PC-9 (cell line): ENCODE measurements around the gene TMEM80. TPM values are rescaled to one million over a fixed set of nuclear protein-coding genes. Genes with fewer than 3 reads are reported as not detected.

Experiments used
- BruUV-seq: library from RNA; stranded (reverse); fragments of 400-500 nt; replicated peaks from 2 replicates; lab custom pipeline; 2021; lab: Mats Ljungman, UMichigan
- CTCF ChIA-PET: fragments of 300-600 bp; sonication (Branson Sonifier 250); formaldehyde crosslinking; loops from one replicate; lab custom pipeline; 2022; ENCODE audit warnings: antibody characterized with exemption; lab: Charles Lee
- POLR2A ChIA-PET: fragments of 300-600 bp; sonication (Branson Sonifier 250); formaldehyde crosslinking; loops from one replicate; lab custom pipeline; 2022; ENCODE audit warnings: antibody characterized with exemption; ENCODE audit not compliant: unreplicated experiment; lab: Charles Lee
- DNase-seq, 2 experiments: peaks; one replicate each; pipeline versions ENCODE4 v3.0.0 to v3.0.0-alpha.2; 2015 to 2022; ENCODE audit warnings: mixed read lengths in 1 of 2
- H2AFZ ChIP-seq: fragments of 200-600 bp; sonication (generic); 2 replicates; pipeline ENCODE4 v1.8.1; 2017; ENCODE audit warnings: antibody characterized with exemption
- H3F3A ChIP-seq: fragments of 200-600 bp; sonication (generic); 2 replicates; pipeline ENCODE4 v1.8.1; 2017; ENCODE audit warnings: antibody characterized with exemption, mild to moderate bottlenecking, low read depth; ENCODE audit not compliant: insufficient read depth
- H3K27ac ChIP-seq: fragments of 200-600 bp; sonication (generic); 2 replicates; pipeline ENCODE4 v1.6.1; 2016; ENCODE audit warnings: mixed run types
- H3K27me3 ChIP-seq: fragments of 200-600 bp; sonication (generic); 2 replicates; pipeline ENCODE4 v1.6.1; 2016; ENCODE audit warnings: low read depth, mixed run types; ENCODE audit not compliant: insufficient read depth
- H3K36me3 ChIP-seq: fragments of 200-600 bp; sonication (generic); 2 replicates; pipeline ENCODE4 v1.6.1; 2016; ENCODE audit warnings: low read depth, mixed run types
- H3K4me1 ChIP-seq: fragments of 200-600 bp; sonication (generic); replicated peaks from 2 replicates; pipeline ENCODE4 v1.6.1; 2016; ENCODE audit warnings: mixed run types; ENCODE audit not compliant: insufficient read depth
- H3K4me2 ChIP-seq: fragments of 200-600 bp; sonication (generic); 2 replicates; pipeline ENCODE4 v1.6.1; 2017; ENCODE audit warnings: mixed run types
- H3K4me3 ChIP-seq: fragments of 200-600 bp; sonication (generic); 2 replicates; pipeline ENCODE4 v1.6.1; 2016; ENCODE audit warnings: mixed run types
- H3K79me2 ChIP-seq: fragments of 200-600 bp; sonication (generic); 2 replicates; pipeline ENCODE4 v1.6.1; 2017; ENCODE audit warnings: low read depth, mixed run types
- H3K9me2 ChIP-seq: fragments of 200-600 bp; sonication (generic); 2 replicates; pipeline ENCODE4 v1.8.1; 2017; ENCODE audit warnings: mild to moderate bottlenecking; ENCODE audit not compliant: insufficient read depth
- H3K9me3 ChIP-seq: fragments of 200-600 bp; sonication (generic); 2 replicates; pipeline ENCODE4 v1.8.1; 2016; ENCODE audit warnings: low read depth; ENCODE audit not compliant: insufficient read depth
- H4K20me1 ChIP-seq: fragments of 200-600 bp; sonication (generic); 2 replicates; pipeline ENCODE4 v1.8.1; 2017; ENCODE audit not compliant: insufficient read depth
- EZH2 ChIP-seq: fragments of 200-600 bp; sonication (generic); IDR thresholded peaks from 2 replicates; pipeline ENCODE4 v1.8.0; 2017; ENCODE audit warnings: antibody characterized with exemption, low read depth
- intact Hi-C: fragments of 100-400 bp; cut with micrococcal nuclease; formaldehyde crosslinking; loops from one replicate; pipeline ENCODE4 v1.10.0; 2022; ENCODE audit not compliant: unreplicated experiment
- total RNA-seq: library from RNA; stranded (reverse); gene quantifications from 2 replicates; pipeline ENCODE4 v1.2.3, GENCODE V29; 2021
- TF ChIP-seq, protein P1 (sequence below): fragments of 200-600 bp; sonication (generic); conservative IDR thresholded peaks from 2 replicates; pipeline ENCODE4 v1.6.1; 2017; ENCODE audit warnings: mixed run types, antibody characterized with exemption, mild to moderate bottlenecking, moderate library complexity

The TMEM80 gene
- total RNA-seq, 1 experiment from 2014 or later, result 36.6 TPM

DNA sequence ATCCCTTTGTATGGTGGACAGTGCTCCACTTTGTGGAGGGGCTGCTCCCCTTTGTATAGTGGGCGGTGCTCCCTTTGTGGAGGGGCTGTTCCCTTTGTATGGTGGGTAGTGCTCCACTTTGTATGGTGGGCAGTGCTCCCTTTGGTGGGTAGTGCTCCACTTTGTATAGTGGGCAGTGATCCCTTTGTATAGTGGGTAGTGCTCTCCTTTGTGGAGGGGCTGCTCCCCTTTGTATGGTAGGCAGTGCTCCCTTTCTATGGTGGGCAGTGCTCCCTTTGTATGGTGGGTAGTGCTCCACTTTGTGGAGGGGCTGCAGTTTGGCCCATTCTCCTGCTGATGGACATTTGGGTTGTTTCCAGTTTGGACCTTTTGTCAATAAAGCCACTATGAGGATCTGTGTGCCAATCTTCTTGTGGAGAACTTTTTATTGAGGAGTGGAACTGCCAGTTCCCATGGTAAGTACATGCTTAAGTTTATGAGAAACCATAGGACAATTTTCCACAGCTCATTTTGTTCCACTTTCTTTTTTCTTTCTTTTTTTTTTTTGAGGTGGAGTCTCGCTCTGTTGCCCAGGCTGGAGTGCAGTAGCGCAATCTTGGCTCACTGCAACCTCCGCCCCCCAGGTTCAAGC lies 47.1 kb downstream of the TMEM80 start:
- DNase-seq, result no peak
- no peaks in the 10 kb centered on the region for H3K27me3 ChIP-seq
- H2AFZ ChIP-seq, result no peak overlapping the region
- intact Hi-C loops, result no loop called here
- H3K9me3 ChIP-seq, result no peaks in the 10 kb centered on the region
- no peaks in the 10 kb centered on the region for H3K9me2 ChIP-seq
- no peak overlapping the region for H3K4me3 ChIP-seq
- peaks cover 17% of the 10 kb centered on the region; the same call in 1 of the 2 replicates for H3F3A ChIP-seq
- H3K27ac ChIP-seq, result no peak overlapping the region
- no peaks in the 10 kb centered on the region for H4K20me1 ChIP-seq
- ChIA-PET CTCF (interaction anchor here (0.6 kb wide), 2 partner anchors 62 to 176 kb away, joined by 3 to 4 read pairs; no protein-coding TSS in a partner anchor), POLR2A (no interaction called here)
- TF ChIP-seq, protein P1, sequence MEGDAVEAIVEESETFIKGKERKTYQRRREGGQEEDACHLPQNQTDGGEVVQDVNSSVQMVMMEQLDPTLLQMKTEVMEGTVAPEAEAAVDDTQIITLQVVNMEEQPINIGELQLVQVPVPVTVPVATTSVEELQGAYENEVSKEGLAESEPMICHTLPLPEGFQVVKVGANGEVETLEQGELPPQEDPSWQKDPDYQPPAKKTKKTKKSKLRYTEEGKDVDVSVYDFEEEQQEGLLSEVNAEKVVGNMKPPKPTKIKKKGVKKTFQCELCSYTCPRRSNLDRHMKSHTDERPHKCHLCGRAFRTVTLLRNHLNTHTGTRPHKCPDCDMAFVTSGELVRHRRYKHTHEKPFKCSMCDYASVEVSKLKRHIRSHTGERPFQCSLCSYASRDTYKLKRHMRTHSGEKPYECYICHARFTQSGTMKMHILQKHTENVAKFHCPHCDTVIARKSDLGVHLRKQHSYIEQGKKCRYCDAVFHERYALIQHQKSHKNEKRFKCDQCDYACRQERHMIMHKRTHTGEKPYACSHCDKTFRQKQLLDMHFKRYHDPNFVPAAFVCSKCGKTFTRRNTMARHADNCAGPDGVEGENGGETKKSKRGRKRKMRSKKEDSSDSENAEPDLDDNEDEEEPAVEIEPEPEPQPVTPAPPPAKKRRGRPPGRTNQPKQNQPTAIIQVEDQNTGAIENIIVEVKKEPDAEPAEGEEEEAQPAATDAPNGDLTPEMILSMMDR, result no peak
- TF ChIP-seq EZH2, result no peak
- peaks cover 4% of the 10 kb centered on the region for H3K79me2 ChIP-seq
- H3K36me3 ChIP-seq, result no peaks in the 10 kb centered on the region
- no peak overlapping the region for H3K4me2 ChIP-seq
- H3K4me1 ChIP-seq, result peaks cover 13% of the 10 kb centered on the region
- no TSS peak for BruUV-seq

DNA sequence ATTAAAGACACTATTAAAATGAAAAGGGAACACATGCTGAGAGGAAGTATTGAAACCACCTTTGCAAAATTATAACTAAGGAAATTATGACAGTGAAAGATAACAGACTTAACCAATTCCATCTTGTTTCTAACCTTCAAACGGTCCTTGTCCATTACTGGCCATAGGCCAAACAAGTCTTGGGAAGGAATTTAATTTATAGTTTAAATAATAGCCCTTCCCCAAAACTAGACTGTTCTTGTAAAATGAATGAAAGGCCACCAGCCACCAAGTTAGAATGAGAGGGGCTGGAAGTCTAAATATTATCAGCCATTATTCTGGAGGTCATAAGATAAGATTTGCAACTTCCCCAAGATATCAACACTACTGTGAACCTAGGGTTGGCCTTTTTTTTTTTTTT lies 49.8 kb downstream of the TMEM80 start:
- no peak for DNase-seq
- intact Hi-C loops, result loop anchor here (5.0 kb wide), 1 partner anchor 52 kb away; the partner anchor contains the start of gene SLC25A22
- Histone ChIP-seq H3K27me3 (no peaks in the 10 kb centered on the region), H3K9me3 (no peaks in the 10 kb centered on the region), H2AFZ (no peak overlapping the region), H3K36me3 (no peaks in the 10 kb centered on the region), H3K79me2 (peaks cover 32% of the 10 kb centered on the region), H3K4me3 (no peak overlapping the region), H3F3A (peaks cover 16% of the 10 kb centered on the region; the same call in 1 of the 2 replicates), H3K27ac (no peak overlapping the region), H4K20me1 (peaks cover 13% of the 10 kb centered on the region), H3K9me2 (no peaks in the 10 kb centered on the region), H3K4me1 (peaks cover 11% of the 10 kb centered on the region), H3K4me2 (no peak overlapping the region)
- TF ChIP-seq, protein P1, result no peak
- no peak for TF ChIP-seq EZH2
- POLR2A ChIA-PET, result no interaction called here
- CTCF ChIA-PET, result no interaction called here
- no TSS peak for BruUV-seq

GRCh38 chr11:746289-747157 lies 50.9 kb downstream of the TMEM80 start:
- peak in 1 of 2 experiments; percentile 55 for DNase-seq
- Histone ChIP-seq H3K4me2 (peak overlapping the region; percentile 96), H2AFZ (peak overlapping the region; percentile 74; the same call in 1 of the 2 replicates), H3K9me2 (no peaks in the 10 kb centered on the region), H3K4me3 (peak overlapping the region; percentile 87), H3F3A (peaks cover 20% of the 10 kb centered on the region; the same call in 1 of the 2 replicates), H3K9me3 (no peaks in the 10 kb centered on the region), H3K4me1 (peaks cover 11% of the 10 kb centered on the region), H3K36me3 (no peaks in the 10 kb centered on the region), H3K27me3 (no peaks in the 10 kb centered on the region), H4K20me1 (peaks cover 20% of the 10 kb centered on the region), H3K27ac (peak overlapping the region; percentile 66), H3K79me2 (peaks cover 43% of the 10 kb centered on the region)
- POLR2A ChIA-PET, result interaction anchor here (0.6 to 0.7 kb wide), 3 partner anchors 20 to 132 kb away, joined by 3 read pairs; no protein-coding TSS in a partner anchor
- BruUV-seq, result TSS peak; percentile 34
- no peak for TF ChIP-seq EZH2
- TF ChIP-seq, protein P1, result no peak
- intact Hi-C loops, result loop anchor here (1.0 to 5.0 kb wide), 3 partner anchors 18 to 51 kb away; partner anchors contain the start of genes EPS8L2 and SLC25A22
- CTCF ChIA-PET, result no interaction called here
